Stimulated activated CD4-positive, alpha-beta T cell treated with anti-CD3 and anti-CD28 coated beads, Interleukin-12 subunit alpha, Interleukin-12 subunit beta, amount 100 ng/mL, for 48 hours (primary cell): Measurements from ENCODE around the gene PDGFA.

Source experiments
- DNase-seq, 3 donors: peaks; one replicate each; pipeline ENCODE4 v3.0.0-alpha.2; 2020; ENCODE audit warnings: low read depth in 2 of 3, low spot score in 1 of 3

The PDGFA gene

GRCh38 chr7:517774-518629 lies 1.6 kb downstream of the PDGFA start:
- DNase-seq = no peak

GRCh38 chr7:516606-517456 lies 2.8 kb downstream of the PDGFA start:
- DNase-seq = no peak

GRCh38 chr7:516216-516605 lies 3.4 kb downstream of the PDGFA start:
- DNase-seq = no peak

- no peak for DNase-seq
These were observed 4.0 kb downstream of the PDGFA start for GRCh38 chr7:515628-516027.

- no peak for DNase-seq
These were observed 4.7 kb downstream of the PDGFA start for GRCh38 chr7:514651-515598.

GRCh38 chr7:514242-514641 lies 5.4 kb downstream of the PDGFA start:
- DNase-seq = no peak

- no peak for DNase-seq
These were observed 6.0 kb downstream of the PDGFA start for GRCh38 chr7:513521-514166.

- no peak for DNase-seq
These were observed 6.9 kb downstream of the PDGFA start for GRCh38 chr7:512541-513311.

GRCh38 chr7:512146-512510 lies 7.5 kb downstream of the PDGFA start:
- DNase-seq = no peak

GRCh38 chr7:511476-512145 lies 8.0 kb downstream of the PDGFA start:
- DNase-seq = no peak

GRCh38 chr7:510782-511281 lies 8.8 kb downstream of the PDGFA start:
- no peak for DNase-seq

- DNase-seq = no peak
These were observed 9.5 kb downstream of the PDGFA start for GRCh38 chr7:510131-510481.

GRCh38 chr7:509426-510130 lies 10.1 kb downstream of the PDGFA start:
- no peak for DNase-seq

GRCh38 chr7:508461-509170 lies 11.0 kb downstream of the PDGFA start:
- no peak for DNase-seq

- DNase-seq = no peak
These were observed 11.9 kb downstream of the PDGFA start for GRCh38 chr7:507623-508300.

- no peak for DNase-seq
These were observed 12.6 kb downstream of the PDGFA start for GRCh38 chr7:506921-507622.

- DNase-seq = no peak
These were observed 13.2 kb downstream of the PDGFA start for GRCh38 chr7:506391-506831.
